Spleen (tissue), 11 donors: ENCODE results near the gene CDS2. TPM values are rescaled to one million over a fixed set of nuclear protein-coding genes. Genes with fewer than 3 reads are reported as not detected.

Experiments
- DNase-seq: peaks from one replicate; pipeline ENCODE4 v3.0.0-alpha.2; 2020
- H3K27ac ChIP-seq, 8 donors: fragments of 200-600 bp; sonication (generic) in 7 of 8; 1 replicate in 4 of 8; 2 replicates in 4 of 8; pipeline versions ENCODE4 v1.5.0 to v1.8.0; 2016 to 2021; ENCODE audit warnings: inconsistent platforms in 4 of 8, mild to moderate bottlenecking in 4 of 8, moderate library complexity in 1 of 8
- H3K27me3 ChIP-seq, 7 donors: fragments of 200-600 bp; sonication (generic) in 6 of 7; replicated peaks in 1 of 7; 1 replicate in 4 of 7; 2 replicates in 3 of 7; pipeline versions ENCODE4 v1.5.0 to v1.8.0; 2016 to 2021; ENCODE audit warnings: inconsistent platforms in 3 of 7, mild to moderate bottlenecking in 1 of 7
- H3K36me3 ChIP-seq, 6 donors: fragments of 200-600 bp; sonication (generic) in 5 of 6; 1 replicate in 4 of 6; 2 replicates in 2 of 6; pipeline versions ENCODE4 v1.5.0 to v1.8.0; 2016 to 2021; ENCODE audit warnings: inconsistent platforms in 2 of 6
- H3K4me1 ChIP-seq, 6 donors: fragments of 200-600 bp; sonication (generic) in 5 of 6; 1 replicate in 3 of 6; 2 replicates in 3 of 6; pipeline versions ENCODE4 v1.5.0 to v1.8.0; 2016 to 2021; ENCODE audit warnings: inconsistent platforms in 3 of 6
- H3K4me3 ChIP-seq, 8 donors: fragments of 200-600 bp; sonication (generic) in 7 of 8; 1 replicate in 4 of 8; 2 replicates in 4 of 8; pipeline versions ENCODE4 v1.5.0 to v1.8.0; 2016 to 2021; ENCODE audit warnings: inconsistent platforms in 4 of 8, mild to moderate bottlenecking in 4 of 8, moderate library complexity in 2 of 8
- H3K9me3 ChIP-seq, 8 donors: fragments of 200-600 bp; sonication (generic) in 7 of 8; 1 replicate in 4 of 8; 2 replicates in 4 of 8; pipeline versions ENCODE4 v1.5.0 to v1.8.0; 2016 to 2021; ENCODE audit warnings: inconsistent platforms in 4 of 8
- CTCF ChIP-seq, 11 experiments: fragments of 200-600 bp in 7 of 11; fragments of 450-650 bp in 4 of 11; sonication (generic) in 4 of 11; IDR thresholded peaks in 8 of 11; conservative IDR thresholded peaks in 3 of 11; 1 replicate in 7 of 11; 2 replicates in 4 of 11; pipeline versions ENCODE4 v1.4.0 to v1.8.0; 2016 to 2021; ENCODE audit warnings: antibody characterized with exemption in 11 of 11, inconsistent platforms in 4 of 11, mild to moderate bottlenecking in 1 of 11
- POLR2A ChIP-seq, 3 donors: fragments of 450-650 bp; IDR thresholded peaks; one replicate each; pipeline ENCODE4 v1.5.1; 2017; ENCODE audit warnings: antibody characterized with exemption in 3 of 3, mild to moderate bottlenecking in 1 of 3
- POLR2AphosphoS5 ChIP-seq, 3 donors: sonication (generic); formaldehyde crosslinking; IDR thresholded peaks; one replicate each; pipeline ENCODE4 v1.5.1; 2017; ENCODE audit warnings: antibody characterized with exemption in 3 of 3
- WGBS, 5 donors: extraction: QIAGEN DNeasy Blood & Tissue Kit in 3 of 5; methylation state at CpG; one replicate each; pipeline versions ENCODE4 v1.1.5 to v1.1.7; 2013 to 2018; 5-methylcytosine and 5-hydroxymethylcytosine counted together
- intact Hi-C: fragments of 100-400 bp; cut with DNase I; formaldehyde crosslinking; loops from one replicate; pipeline ENCODE4 v1.15.0; 2023; ENCODE audit warnings: low total_unique reads
- polyA plus RNA-seq, 3 donors: library from polyadenylated mRNA; stranded (reverse); fragments of 200-250 nt; gene quantifications; one replicate each; pipeline ENCODE4 v1.2.1, GENCODE V29; 2013
- total RNA-seq, 7 donors: library from RNA; depleted of rRNA in 3 of 7; stranded (reverse); fragments of >200 nt in 3 of 7; fragmentation: NEBNext Ultra II Directional in 4 of 7; extraction: Animal tissue kit (Norgen Biotek cat#: 25700) in 4 of 7; gene quantifications; one replicate each; pipeline versions ENCODE4 v1.1.0 to v1.2.1, GENCODE V29; 2016 to 2021
- donor health status: healthy with polysubstance abuse.
- donor health status: DM: no; HTN: no; CAD: no; lungs with moderate emphysema.
- donor health status: DM: no; HTN: no; CAD: no.
- donor health status: Bipolar disorder and iron deficiency.
- donor health status: healthy.
- donor health status: DM: no; HTN: no; CAD: no.
- donor health status: DM: yes; HTN: yes; CAD: no.

The CDS2 gene
- total and polyA plus RNA-seq, 10 donors = 6.9 to 61.8 (median 41.9) TPM

- no peak for TF ChIP-seq CTCF (IDR thresholded peaks at IDR 0.05 in 8 of 11, conservative IDR thresholded peaks at IDR 0.05 in 3 of 11)
- no peak for TF ChIP-seq POLR2AphosphoS5 (IDR thresholded peaks at IDR 0.05)
- no peak for TF ChIP-seq POLR2A (IDR thresholded peaks at IDR 0.05)
- H3K4me3 ChIP-seq = no peak overlapping the region
- peaks cover 0 to 96% (median 57%) of the 10 kb centered on the region in 6 donors for H3K36me3 ChIP-seq
- no peak overlapping the region for H3K27ac ChIP-seq
- H3K9me3 ChIP-seq = no peaks in the 10 kb centered on the region
- DNase-seq = no peak
- peaks cover 0 to 14% (median 10%) of the 10 kb centered on the region in 6 donors for H3K4me1 ChIP-seq
- intact Hi-C loops = loop anchor here (5.0 kb wide), 1 partner anchor 63 kb away; the partner anchor contains the start of gene CDS2
- no peaks in the 10 kb centered on the region for H3K27me3 ChIP-seq
- WGBS, 5 donors = 91 to 96% (median 93%) methylated on average over 6 of the region's 6 CpGs
Observed at GRCh38 chr20:5189917-5190316, 63.1 kb downstream of the CDS2 start.

GRCh38 chr20:5190444-5190843 lies 63.6 kb downstream of the CDS2 start:
- H3K4me3 ChIP-seq = no peak overlapping the region
- intact Hi-C loops = loop anchor here (5.0 kb wide), 1 partner anchor 63 kb away; the partner anchor contains the start of gene CDS2
- WGBS, 5 donors = 88 to 96% (median 93%) methylated on average over 3 of the region's 3 CpGs

DNA sequence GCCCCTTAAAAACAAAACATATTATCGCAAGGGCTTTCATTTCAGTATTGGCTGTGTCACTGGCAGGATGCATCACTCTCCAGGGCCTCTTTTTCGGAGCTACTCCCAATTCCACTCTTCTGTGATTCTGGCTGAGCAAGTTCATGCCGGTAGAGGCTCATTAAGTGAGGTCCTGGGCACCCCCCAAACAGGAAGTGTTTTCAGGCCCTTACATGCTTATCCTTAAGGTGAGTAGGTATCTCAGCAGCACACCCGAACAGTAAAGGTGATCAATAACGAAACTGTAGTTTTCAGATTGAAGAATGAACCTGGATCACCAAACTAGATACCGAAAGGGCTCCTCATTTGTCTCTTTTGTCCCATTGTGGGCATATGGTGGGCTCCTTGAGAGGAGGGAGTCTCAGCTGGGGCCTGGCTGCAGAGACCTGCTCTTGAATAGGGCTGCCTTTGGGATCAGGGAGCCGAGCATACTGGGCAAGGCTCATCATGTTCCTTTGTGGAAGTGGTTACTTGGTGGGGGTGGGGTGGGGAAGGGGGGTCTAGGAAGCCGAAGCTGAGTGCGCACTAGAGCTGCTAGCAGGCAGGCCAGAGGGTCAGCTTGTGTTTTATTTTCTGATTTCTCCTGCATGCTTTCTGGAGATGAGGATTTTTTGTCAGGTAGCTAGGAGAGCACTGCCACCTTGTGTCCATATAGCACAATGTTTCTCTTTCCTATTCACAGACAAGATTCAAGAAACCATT lies 65.2 kb downstream of the CDS2 start:
- peak; percentile 61 to 89 (median 80) for TF ChIP-seq CTCF (IDR thresholded peaks at IDR 0.05 in 8 of 11, conservative IDR thresholded peaks at IDR 0.05 in 3 of 11)
- no peak for TF ChIP-seq POLR2A (IDR thresholded peaks at IDR 0.05)
- TF ChIP-seq POLR2AphosphoS5 (IDR thresholded peaks at IDR 0.05) = no peak
- no peaks in the 10 kb centered on the region for H3K27me3 ChIP-seq
- H3K4me1 ChIP-seq = peaks cover 0 to 14% (median 10%) of the 10 kb centered on the region in 6 donors
- DNase-seq = no peak
- H3K27ac ChIP-seq = peak overlapping the region in 6 of 8 donors; percentile 9 to 71 (median 58)
- H3K9me3 ChIP-seq = no peaks in the 10 kb centered on the region
- H3K36me3 ChIP-seq = peaks cover 0 to 96% (median 42%) of the 10 kb centered on the region in 6 donors
- H3K4me3 ChIP-seq = no peak overlapping the region
- WGBS, 5 donors = 37 to 57% (median 53%) methylated on average over 9 of the region's 9 CpGs
- intact Hi-C loops = loop anchor here (5.0 kb wide), 1 partner anchor 65 kb away; the partner anchor contains the start of gene CDS2

More at GRCh38 chr20:5190444-5190843, 63.6 kb downstream of the CDS2 start:
- no peak overlapping the region for H3K27ac ChIP-seq
- peaks cover 0 to 14% (median 10%) of the 10 kb centered on the region in 6 donors for H3K4me1 ChIP-seq
- H3K9me3 ChIP-seq = no peaks in the 10 kb centered on the region
- TF ChIP-seq CTCF (IDR thresholded peaks at IDR 0.05 in 8 of 11, conservative IDR thresholded peaks at IDR 0.05 in 3 of 11) = no peak
- peaks cover 0 to 96% (median 57%) of the 10 kb centered on the region in 6 donors for H3K36me3 ChIP-seq
- no peak for DNase-seq
- H3K27me3 ChIP-seq = no peaks in the 10 kb centered on the region
